AG04449 (cell line): ENCODE results near the gene PRDM16.

ENCODE experiments used
- CTCF ChIA-PET: fragments of 350-600 bp; formaldehyde crosslinking; extraction: SDS; loops from one replicate; lab custom pipeline; 2021; ENCODE audit warnings: antibody characterized with exemption; lab: Yijun Ruan, JAX
- POLR2A ChIA-PET: fragments of 400-600, 350-600 bp; formaldehyde crosslinking; extraction: SDS; loops from one replicate; lab custom pipeline; 2020; ENCODE audit warnings: antibody characterized with exemption, inconsistent platforms; lab: Yijun Ruan, JAX
- DNase-seq: peaks from one replicate; pipeline ENCODE4 v3.0.0-alpha.2; 2010; ENCODE audit warnings: low read depth, low spot score
- H3K4me3 ChIP-seq: 2 replicates; pipeline ENCODE4 v1.5.1; 2011; ENCODE audit warnings: low read depth, mild to moderate bottlenecking, control low read depth, low read length
- TF ChIP-seq, protein P1 (sequence below): IDR thresholded peaks from one replicate; pipeline ENCODE4 v1.5.1; 2011; ENCODE audit warnings: mild to moderate bottlenecking, moderate library complexity, low read length, control low read depth, inconsistent platforms; ENCODE audit not compliant: insufficient read depth; ENCODE audit errors: missing control alignments

Gene PRDM16

DNA sequence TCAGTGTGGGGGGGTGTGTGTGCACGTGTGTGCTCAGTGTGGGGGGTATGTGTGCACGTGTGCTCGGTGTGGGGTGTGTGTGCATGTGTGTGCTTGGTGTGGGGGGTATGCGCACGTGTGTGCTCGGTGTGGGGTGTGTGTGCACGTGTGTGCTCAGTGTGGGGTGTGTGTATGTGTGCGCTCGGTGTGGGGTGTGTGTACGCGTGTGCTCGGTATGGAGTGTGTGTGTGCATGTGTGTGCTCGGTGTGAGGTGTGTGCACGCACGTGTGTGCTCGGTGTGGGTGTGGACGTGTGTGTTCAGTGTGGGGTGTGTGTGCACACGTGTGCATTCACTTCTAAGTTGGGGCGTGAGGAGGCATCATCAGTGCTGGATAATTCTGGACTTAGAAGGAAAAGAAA lies 77.9 kb downstream of the PRDM16 start:
- CTCF ChIA-PET: no interaction called here
- no peak for DNase-seq

DNA sequence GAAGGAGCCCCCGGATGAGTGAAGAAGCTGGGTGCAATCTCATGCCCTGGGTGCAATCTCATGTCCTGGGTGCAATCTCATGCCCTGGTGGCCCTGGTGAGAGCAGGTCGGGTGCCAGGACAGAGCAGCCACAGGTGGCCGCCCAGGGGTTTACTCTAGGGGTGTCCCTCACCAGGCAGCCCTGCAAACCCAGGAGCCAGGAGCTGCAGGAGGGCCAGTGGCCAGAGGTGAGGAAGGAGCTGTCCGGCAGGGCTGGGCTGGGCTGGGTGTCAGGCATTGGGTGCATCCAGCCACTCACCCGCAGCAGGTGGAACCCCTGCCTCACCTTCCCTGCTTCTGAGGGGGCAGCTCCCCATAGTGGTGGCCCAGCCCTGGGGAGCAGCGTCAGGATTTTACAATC lies 79.2 kb downstream of the PRDM16 start:
- TF ChIP-seq, protein P1, sequence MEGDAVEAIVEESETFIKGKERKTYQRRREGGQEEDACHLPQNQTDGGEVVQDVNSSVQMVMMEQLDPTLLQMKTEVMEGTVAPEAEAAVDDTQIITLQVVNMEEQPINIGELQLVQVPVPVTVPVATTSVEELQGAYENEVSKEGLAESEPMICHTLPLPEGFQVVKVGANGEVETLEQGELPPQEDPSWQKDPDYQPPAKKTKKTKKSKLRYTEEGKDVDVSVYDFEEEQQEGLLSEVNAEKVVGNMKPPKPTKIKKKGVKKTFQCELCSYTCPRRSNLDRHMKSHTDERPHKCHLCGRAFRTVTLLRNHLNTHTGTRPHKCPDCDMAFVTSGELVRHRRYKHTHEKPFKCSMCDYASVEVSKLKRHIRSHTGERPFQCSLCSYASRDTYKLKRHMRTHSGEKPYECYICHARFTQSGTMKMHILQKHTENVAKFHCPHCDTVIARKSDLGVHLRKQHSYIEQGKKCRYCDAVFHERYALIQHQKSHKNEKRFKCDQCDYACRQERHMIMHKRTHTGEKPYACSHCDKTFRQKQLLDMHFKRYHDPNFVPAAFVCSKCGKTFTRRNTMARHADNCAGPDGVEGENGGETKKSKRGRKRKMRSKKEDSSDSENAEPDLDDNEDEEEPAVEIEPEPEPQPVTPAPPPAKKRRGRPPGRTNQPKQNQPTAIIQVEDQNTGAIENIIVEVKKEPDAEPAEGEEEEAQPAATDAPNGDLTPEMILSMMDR: no peak
- ChIA-PET CTCF (no interaction called here), POLR2A (no interaction called here)
- H3K4me3 ChIP-seq: no peak overlapping the region
- no peak for DNase-seq

More for the DNA sequence above, 77.9 kb downstream of the PRDM16 start:
- POLR2A ChIA-PET: no interaction called here
- TF ChIP-seq, protein P1: no peak
- no peak overlapping the region for H3K4me3 ChIP-seq

DNA sequence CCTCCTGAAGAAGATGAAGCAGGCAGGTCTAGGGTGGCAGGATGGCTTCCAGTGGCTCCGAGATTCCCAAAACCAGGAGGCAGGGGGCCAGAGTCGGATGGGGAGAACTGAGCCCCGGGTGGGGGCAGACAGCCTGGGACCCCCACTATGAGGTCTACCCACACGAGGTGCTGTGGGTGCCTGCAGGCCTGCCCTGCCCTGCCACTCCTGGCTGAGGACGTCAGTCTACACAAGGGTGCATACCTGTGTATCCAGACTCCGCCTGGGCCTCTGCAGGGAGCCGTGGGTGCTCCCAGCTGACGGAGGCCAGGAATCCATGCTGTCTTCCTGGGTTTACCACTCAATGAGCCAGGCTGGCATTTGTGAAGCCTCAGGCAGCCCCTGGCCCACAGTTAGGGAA lies 80.3 kb downstream of the PRDM16 start:
- H3K4me3 ChIP-seq: no peak overlapping the region
- ChIA-PET CTCF (no interaction called here), POLR2A (no interaction called here)
- TF ChIP-seq, protein P1: no peak
- no peak for DNase-seq

GRCh38 chr1:3151456-3151855 lies 82.5 kb downstream of the PRDM16 start:
- POLR2A ChIA-PET: no interaction called here
- H3K4me3 ChIP-seq: no peak overlapping the region
- TF ChIP-seq, protein P1: no peak
- no peak for DNase-seq
- CTCF ChIA-PET: no interaction called here

DNA sequence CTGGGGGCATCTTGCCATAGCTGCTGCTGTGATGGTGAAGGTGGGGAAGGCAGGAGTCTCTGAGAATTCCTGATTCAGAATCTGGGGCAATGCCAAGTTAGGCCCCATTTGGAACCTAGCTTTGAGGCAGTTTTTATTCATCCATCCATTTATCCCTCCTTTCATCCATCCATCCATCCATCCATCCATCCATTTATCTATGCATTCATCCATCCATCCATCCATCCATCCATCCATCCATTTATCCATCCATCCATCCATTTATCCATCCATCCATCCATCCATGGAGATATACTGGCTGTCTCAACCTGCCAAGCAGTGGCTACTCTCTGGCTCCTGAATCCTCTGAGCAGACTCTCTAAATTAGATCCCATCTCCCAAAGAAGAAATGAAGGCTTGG lies 83.1 kb downstream of the PRDM16 start:
- POLR2A ChIA-PET: no interaction called here
- TF ChIP-seq, protein P1: no peak
- CTCF ChIA-PET: no interaction called here
- DNase-seq: no peak
- no peak overlapping the region for H3K4me3 ChIP-seq

DNA sequence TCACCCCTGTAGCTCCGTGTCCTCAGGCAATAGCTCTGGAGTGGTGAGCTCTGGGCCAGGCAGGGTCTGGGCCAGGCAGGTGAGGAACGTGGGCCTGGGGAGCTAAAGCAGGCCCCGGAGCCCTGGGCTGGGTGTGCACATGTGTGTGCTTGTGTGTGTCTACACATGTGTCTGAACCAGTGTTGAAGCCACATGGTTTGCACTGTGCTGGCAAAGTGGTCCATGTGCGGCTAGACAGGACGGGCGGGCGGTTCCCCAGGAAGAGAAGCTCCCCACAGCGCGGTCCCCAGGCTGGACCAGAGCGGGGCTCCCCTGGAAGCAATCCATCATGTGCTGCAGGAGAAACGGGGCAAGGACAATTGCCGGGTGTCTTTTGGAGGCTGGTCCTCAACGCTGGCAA lies 84.2 kb downstream of the PRDM16 start:
- TF ChIP-seq, protein P1: no peak

More for the DNA sequence above, 84.2 kb downstream of the PRDM16 start:
- no peak for DNase-seq
- CTCF ChIA-PET: no interaction called here
- POLR2A ChIA-PET: no interaction called here
- no peak overlapping the region for H3K4me3 ChIP-seq
